Measurements from ENCODE around the gene MRPS18A. TPM values are rescaled to one million over a fixed set of nuclear protein-coding genes. Genes with fewer than 3 reads are reported as not detected.

MRPS18A gene
- total and polyA plus RNA-seq, 2 of the 13 experiments (the other 11 are each of a cell fraction or from before 2014, with no cell fraction given) = 87.8 to 89.1 TPM

GRCh38 chr6:43681303-43681702 is 6.3 kb downstream of the MRPS18A start (continued):
- TF ChIP-seq, protein P1, sequence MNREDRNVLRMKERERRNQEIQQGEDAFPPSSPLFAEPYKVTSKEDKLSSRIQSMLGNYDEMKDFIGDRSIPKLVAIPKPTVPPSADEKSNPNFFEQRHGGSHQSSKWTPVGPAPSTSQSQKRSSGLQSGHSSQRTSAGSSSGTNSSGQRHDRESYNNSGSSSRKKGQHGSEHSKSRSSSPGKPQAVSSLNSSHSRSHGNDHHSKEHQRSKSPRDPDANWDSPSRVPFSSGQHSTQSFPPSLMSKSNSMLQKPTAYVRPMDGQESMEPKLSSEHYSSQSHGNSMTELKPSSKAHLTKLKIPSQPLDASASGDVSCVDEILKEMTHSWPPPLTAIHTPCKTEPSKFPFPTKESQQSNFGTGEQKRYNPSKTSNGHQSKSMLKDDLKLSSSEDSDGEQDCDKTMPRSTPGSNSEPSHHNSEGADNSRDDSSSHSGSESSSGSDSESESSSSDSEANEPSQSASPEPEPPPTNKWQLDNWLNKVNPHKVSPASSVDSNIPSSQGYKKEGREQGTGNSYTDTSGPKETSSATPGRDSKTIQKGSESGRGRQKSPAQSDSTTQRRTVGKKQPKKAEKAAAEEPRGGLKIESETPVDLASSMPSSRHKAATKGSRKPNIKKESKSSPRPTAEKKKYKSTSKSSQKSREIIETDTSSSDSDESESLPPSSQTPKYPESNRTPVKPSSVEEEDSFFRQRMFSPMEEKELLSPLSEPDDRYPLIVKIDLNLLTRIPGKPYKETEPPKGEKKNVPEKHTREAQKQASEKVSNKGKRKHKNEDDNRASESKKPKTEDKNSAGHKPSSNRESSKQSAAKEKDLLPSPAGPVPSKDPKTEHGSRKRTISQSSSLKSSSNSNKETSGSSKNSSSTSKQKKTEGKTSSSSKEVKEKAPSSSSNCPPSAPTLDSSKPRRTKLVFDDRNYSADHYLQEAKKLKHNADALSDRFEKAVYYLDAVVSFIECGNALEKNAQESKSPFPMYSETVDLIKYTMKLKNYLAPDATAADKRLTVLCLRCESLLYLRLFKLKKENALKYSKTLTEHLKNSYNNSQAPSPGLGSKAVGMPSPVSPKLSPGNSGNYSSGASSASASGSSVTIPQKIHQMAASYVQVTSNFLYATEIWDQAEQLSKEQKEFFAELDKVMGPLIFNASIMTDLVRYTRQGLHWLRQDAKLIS (CRISPR knock-in tag; IDR thresholded peaks at IDR 0.05) = no peak
- no peak for TF ChIP-seq HHEX (CRISPR knock-in tag; IDR thresholded peaks at IDR 0.05)
- no peak for TF ChIP-seq KAT8 (CRISPR knock-in tag; IDR thresholded peaks at IDR 0.05)
- TF ChIP-seq ZBTB14 (CRISPR knock-in tag; IDR thresholded peaks at IDR 0.05) = no peak
- no peak for TF ChIP-seq THAP9 (CRISPR knock-in tag; IDR thresholded peaks at IDR 0.05; ENCODE audit: borderline replicate concordance)
- TF ChIP-seq ZFP41 (CRISPR knock-in tag; IDR thresholded peaks at IDR 0.05; ENCODE audit: borderline replicate concordance) = no peak
- TF ChIP-seq ELF3 (CRISPR knock-in tag; IDR thresholded peaks at IDR 0.05) = no peak

Data from HepG2 (cell line).